ENCODE data around the gene DDX41. TPM values are rescaled to one million over a fixed set of nuclear protein-coding genes. Genes with fewer than 3 reads are reported as not detected.

Gene DDX41
- total and polyA plus RNA-seq, 8 donors, result 24.3 to 88.1 (median 42.7) TPM

DNA sequence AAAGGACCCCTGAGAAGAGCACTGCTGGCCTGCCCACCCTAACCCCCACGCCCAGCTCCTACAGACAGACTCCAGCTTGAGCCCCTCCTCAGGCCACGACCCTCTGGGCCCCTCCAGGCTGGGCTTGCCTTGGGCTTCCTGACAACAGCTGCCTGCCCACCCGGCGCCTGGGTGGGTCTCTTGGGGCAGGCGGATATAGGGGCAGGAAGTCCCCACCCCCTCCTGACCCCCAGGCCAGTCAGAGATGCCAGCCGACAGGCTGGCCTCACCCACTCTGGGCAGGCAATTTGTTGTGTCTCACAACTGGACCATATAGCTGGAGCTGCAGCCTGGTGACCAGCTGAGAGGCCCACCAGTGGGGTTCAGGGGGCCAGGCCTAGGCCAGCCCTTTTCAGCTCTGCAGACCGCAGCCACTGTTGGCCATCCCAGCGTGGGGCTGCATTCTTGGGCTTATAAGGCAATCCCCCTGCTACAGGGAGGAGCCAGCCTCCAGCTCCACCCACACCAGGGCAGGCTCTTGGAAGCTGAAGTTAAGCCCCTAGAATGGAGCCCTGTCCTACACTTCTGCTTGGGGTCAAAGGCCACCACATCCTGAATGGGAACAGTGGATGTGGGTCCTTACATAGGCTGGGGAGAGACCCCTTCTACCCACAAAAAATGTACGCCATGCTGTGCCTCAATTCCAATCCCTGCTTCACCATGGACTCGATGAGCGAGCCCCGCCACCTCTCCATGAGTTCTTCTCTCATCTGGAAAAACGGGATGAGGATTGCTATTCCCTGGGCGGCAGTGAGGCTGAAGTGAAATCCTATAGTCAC, 21.3 kb downstream of the DDX41 start:
- TF ChIP-seq, protein P1, sequence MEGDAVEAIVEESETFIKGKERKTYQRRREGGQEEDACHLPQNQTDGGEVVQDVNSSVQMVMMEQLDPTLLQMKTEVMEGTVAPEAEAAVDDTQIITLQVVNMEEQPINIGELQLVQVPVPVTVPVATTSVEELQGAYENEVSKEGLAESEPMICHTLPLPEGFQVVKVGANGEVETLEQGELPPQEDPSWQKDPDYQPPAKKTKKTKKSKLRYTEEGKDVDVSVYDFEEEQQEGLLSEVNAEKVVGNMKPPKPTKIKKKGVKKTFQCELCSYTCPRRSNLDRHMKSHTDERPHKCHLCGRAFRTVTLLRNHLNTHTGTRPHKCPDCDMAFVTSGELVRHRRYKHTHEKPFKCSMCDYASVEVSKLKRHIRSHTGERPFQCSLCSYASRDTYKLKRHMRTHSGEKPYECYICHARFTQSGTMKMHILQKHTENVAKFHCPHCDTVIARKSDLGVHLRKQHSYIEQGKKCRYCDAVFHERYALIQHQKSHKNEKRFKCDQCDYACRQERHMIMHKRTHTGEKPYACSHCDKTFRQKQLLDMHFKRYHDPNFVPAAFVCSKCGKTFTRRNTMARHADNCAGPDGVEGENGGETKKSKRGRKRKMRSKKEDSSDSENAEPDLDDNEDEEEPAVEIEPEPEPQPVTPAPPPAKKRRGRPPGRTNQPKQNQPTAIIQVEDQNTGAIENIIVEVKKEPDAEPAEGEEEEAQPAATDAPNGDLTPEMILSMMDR (IDR thresholded peaks at IDR 0.05), result no peak
- 84 to 86% methylated on average over 14 of the region's 14 CpGs for WGBS, 2 donors
- intact Hi-C loops (cut with DNase I), result no loop called here
- ATAC-seq (no peak), DNase-seq (peak in 2 of 6 donors; percentile 41 to 77), FAIRE-seq (no peak)
- peak overlapping the region in 1 of 4 donors; percentile 17 for H3K4me3 ChIP-seq
- H3K4me1 ChIP-seq, result peaks cover 0 to 5% (median 0%) of the 10 kb centered on the region in 3 donors
- H3K27ac ChIP-seq, result peak overlapping the region in 2 of 4 donors; percentile 15 to 41
- H3K9me3 ChIP-seq, result no peaks in the 10 kb centered on the region
- no peaks in the 10 kb centered on the region for H3K36me3 ChIP-seq
- H3K27me3 ChIP-seq, result no peaks in the 10 kb centered on the region

DNA sequence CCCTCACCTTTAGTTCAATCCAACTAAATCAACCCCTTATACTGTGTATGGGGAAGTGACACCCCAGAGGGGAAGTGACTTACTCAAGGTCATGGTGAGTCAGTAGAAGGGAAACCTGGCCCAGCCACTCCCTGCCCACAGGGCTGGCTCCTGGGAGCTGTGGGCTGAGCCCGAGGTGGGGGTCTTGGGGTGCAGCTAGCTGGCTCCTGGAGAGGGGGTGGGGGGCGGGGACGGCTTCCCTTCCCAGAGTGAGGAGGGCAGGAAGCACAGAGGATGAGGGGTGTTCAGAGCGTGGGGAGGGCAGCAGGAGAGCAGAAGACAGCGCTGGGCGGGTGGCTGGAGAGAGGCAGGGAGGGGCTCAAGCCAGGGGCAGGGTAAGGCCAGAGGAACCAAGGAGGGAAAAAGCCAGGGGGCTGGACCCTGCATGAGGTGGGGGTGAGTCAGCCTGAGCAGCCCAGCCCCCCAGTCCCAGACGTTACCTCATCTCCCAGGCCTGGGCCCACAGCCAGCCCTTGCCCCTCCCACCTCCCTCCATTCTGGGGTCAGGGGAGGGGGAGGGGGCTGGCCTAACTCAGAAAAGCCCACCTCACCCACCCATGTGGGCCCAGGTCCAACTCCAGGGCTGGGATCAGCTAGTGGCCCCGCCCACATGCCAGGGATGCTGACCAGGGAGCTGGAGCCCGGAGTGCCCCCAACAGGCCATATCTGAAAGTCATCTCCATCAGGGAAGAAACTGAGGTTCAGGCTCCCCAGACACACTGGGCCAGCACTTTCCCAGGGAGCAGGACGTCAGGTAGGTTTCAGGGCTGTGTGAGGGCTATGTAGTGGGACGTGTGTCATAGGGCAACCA, 22.2 kb downstream of the DDX41 start:
- WGBS, 2 donors, result 68 to 83% methylated on average over 10 to 11 of the region's 11 CpGs

DNA sequence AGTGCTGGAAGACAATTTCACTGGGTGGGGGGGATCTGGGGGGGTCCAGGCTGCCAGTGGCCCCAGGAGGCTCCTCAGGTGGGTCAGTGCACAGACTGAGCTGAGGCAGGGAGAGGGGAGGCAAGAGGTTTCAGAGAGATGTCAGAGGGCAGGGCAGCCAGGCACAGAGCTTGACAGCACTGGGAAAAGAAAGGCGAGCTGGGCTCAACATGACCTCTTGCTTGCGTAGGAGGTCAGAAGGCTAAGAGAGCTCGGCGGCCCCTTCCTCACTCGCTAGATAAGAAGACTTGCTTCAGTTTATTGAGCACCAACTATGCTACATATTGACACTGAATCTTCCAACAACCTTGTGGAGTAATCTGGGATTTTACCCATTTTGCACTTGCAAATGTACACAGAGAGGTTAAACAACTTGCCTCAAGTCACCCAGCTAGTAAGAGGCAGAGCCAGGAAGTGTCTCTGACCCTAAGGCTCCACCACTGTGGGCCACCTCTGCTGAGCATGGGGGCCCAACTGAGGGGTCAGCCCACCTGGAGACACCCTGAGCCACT, 22.9 kb downstream of the DDX41 start:
- 93 to 94% methylated on average over 5 of the region's 5 CpGs for WGBS, 2 donors
- ATAC-seq, result no peak
- H3K4me1 ChIP-seq, result peaks cover 0 to 5% (median 0%) of the 10 kb centered on the region in 3 donors

More for the DNA sequence above, 22.2 kb downstream of the DDX41 start:
- H3K4me3 ChIP-seq, result peak overlapping the region in 1 of 4 donors; percentile 17
- peak in 4 of 6 donors; percentile 42 to 65 (median 62) for DNase-seq
- TF ChIP-seq, protein P1 (IDR thresholded peaks at IDR 0.05), result no peak
- peaks cover 0 to 5% (median 0%) of the 10 kb centered on the region in 3 donors for H3K4me1 ChIP-seq
- peak in 1 of 4 donors; percentile 5 for ATAC-seq
- no peaks in the 10 kb centered on the region for H3K36me3 ChIP-seq
- peak overlapping the region in 2 of 4 donors; percentile 15 to 41 for H3K27ac ChIP-seq
- no peaks in the 10 kb centered on the region for H3K27me3 ChIP-seq
- no peak for FAIRE-seq
- intact Hi-C loops (cut with DNase I), result no loop called here
- no peaks in the 10 kb centered on the region for H3K9me3 ChIP-seq

DNA sequence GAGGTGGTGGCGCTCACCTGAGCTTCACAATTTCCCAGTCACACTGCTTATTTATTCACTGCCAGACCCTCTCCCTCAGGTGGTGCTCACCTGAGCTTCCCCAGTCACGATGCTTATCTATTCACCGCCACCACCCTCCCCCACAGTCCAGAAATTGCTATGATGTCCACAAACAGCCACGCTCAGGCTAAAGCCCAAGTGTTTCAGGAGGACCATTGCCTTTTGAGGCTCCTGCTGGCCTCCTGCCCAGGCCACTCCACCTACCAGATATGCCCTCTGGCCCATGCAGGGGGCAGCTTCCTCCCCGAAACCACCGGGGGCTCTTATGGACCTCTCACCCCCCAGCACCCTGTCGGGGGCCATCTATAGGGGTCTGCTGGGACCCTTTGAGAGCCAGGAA, 23.9 kb downstream of the DDX41 start:
- Histone ChIP-seq H3K4me1 (no peaks in the 10 kb centered on the region), H3K4me3 (no peak overlapping the region), H3K9me3 (no peaks in the 10 kb centered on the region), H3K27ac (no peak overlapping the region), H3K36me3 (no peaks in the 10 kb centered on the region), H3K27me3 (no peaks in the 10 kb centered on the region)
- DNase-seq (peak in 1 of 6 donors; percentile 33), FAIRE-seq (no peak), ATAC-seq (no peak)
- WGBS, 2 donors, result 82 to 83% methylated on average over 7 of the region's 7 CpGs
- intact Hi-C loops (cut with DNase I), result no loop called here
- TF ChIP-seq, protein P1 (IDR thresholded peaks at IDR 0.05), result no peak

More for the DNA sequence above, 22.9 kb downstream of the DDX41 start:
- no peaks in the 10 kb centered on the region for H3K9me3 ChIP-seq
- no peaks in the 10 kb centered on the region for H3K36me3 ChIP-seq
- TF ChIP-seq, protein P1 (IDR thresholded peaks at IDR 0.05), result no peak
- H3K27ac ChIP-seq, result no peak overlapping the region
- intact Hi-C loops (cut with DNase I), result no loop called here
- FAIRE-seq, result no peak
- H3K4me3 ChIP-seq, result no peak overlapping the region
- peak in 1 of 6 donors; percentile 34 for DNase-seq
- no peaks in the 10 kb centered on the region for H3K27me3 ChIP-seq

All from pancreas (tissue), 10 donors.